ENCODE data around the gene SMCO1.
A peak's percentile ranks its signal among the peaks of the same experiment; 100 is the strongest.
"Not testable (repeated sequence)": the region's sequence is repeated elsewhere in the genome, so short reads cannot be mapped to it uniquely, and the experiment has no call there.

The SMCO1 gene

DNA sequence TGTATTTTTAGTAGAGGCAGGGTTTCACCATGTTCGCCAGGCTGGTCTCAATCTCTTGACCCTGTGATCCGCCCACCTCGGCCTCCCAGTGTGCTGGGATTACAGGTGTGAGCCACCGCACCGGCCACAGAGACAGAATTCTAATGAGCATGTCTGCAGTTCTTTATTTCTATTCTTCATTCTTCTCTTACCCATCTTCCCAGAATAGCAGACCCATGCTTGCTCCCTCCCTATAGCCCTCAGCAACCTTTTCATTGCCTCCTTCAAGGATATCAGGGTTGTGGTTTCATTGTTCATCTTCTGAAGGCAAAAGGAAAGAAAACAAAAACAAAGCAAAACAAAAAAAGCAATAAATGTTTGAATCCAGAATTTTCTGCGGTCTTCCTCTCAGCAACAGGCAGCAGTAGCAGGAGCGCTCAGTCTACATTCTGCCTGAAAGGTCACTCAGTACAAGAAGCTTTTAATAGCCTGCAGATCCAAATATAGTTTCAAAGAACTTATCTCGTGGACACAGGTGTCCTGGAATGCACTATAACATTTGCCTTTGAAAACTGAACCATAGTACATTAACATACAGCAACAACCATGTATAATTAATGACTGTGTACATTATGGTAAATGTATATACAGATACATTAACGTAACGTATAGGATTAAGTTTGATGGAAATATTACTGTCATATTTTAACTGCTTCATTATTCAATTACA, at the start of gene SMCO1:
TSS of gene SMCO1 (minus strand) at position 434 of the 709 bp plus-strand sequence. CDS start at position 297, 137 bp downstream.
- DNase-seq, result no peak

- DNase-seq, result peak; percentile 22
Observed at GRCh38 chr3:196563721-196564225, 48.6 kb upstream of the SMCO1 start.

DNA sequence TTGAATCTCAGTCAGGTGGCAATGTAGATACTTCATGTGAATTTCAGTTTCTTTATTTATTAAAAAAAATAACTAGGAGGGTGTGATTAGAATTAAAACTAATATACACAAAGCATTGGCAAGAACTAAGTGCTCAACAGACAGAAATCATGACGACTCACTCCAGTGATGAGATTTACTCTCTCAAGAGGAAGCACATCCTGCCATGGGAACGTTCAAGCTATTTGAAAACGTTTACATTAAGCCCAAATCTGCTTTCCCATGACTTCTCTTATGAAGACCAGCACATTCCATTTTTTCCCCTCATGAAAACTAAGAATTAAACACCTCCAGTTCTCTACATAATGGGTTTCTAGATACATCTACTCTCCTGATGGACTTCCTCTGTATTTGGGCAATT, 44.7 kb upstream of the SMCO1 start:
- no peak for DNase-seq

GRCh38 chr3:196558476-196558875, 43.3 kb upstream of the SMCO1 start:
- DNase-seq, result no peak

DNA sequence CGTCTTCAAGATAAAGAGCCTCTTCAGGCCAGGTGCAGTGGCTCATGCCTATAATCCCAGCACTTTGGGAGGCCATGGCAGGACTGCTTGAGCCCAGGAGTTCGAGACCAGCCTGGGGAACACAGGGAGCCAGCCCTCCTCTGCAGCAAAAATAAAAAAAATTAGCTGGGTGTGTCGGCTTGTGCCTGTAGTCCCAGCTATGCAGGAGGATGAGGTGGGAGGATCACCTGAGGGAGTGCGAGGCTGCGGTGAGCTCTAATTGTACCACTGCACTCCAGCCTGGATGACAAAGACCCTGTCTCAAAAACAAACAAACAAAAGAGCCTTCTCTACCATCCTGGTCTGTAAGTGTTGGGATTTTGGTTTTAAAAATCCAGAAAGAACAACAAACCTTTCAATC, 42.1 kb upstream of the SMCO1 start:
- DNase-seq, result no peak

- DNase-seq, result no peak
Observed at GRCh38 chr3:196555295-196555694, 40.1 kb upstream of the SMCO1 start.

DNA sequence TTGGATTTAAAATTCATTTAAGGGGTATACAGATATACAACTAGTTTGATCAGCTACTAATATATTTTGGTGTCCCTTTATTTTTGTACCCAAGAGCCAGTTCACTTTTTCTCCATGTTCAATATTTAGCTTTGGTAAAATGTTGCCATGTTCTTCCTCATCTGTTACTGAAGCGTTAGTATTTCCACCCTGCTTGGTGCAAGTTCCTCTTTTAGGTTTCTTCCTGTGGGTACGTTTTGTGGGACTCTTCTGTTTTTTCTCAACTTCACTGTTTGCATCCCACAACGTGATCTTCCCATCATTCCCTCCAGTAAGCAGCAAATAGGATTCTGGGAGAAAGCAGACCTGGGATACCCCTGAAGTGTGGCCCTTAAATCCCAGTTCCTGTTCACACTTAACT, 39.1 kb upstream of the SMCO1 start:
- DNase-seq, result no peak

GRCh38 chr3:196553551-196553950, 38.4 kb upstream of the SMCO1 start:
- DNase-seq, result no peak

GRCh38 chr3:196552253-196552652, 37.1 kb upstream of the SMCO1 start:
- no peak for DNase-seq

DNA sequence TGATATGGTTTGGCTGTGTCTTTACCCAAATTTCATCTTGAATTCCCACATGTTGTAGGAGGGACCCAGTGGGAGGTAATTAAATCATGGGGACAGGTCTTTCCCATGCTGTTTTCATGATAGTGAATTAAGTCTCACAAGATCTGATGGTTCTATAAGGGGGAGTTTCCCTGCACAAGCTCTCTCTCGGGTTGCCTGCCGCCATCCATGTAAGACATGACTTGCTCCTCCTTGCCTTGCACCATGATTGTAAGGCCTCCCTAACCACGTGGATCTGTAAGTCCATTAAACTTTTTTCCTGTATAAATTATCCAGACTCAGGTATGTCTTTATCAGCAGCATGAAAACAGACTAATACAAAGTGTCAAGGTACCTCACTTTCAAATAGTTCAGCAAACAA, 35.0 kb upstream of the SMCO1 start:
- DNase-seq, result not testable (repeated sequence)

DNA sequence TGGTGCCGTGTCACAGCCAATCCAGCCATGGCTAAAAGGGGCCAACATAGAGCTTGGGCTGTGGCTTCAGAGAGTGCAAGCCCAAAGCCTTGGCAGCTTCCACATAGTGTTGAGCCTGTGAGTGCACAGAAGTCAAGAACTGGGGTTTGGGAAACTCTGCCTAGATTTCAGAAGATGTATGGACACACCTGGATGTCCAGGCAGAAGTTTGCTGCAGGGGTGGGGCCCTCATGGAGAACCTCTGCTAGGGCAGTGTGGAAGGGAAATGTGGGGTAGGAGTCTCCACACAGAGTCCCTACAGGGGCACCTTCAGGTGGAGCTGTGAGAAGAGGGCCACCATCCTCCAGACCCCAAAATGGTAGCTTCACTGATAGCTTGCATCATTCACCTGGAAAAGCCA, 34.2 kb upstream of the SMCO1 start:
- DNase-seq, result not testable (repeated sequence)

- no peak for DNase-seq
Observed at GRCh38 chr3:196547067-196547466, 31.9 kb upstream of the SMCO1 start.

- DNase-seq, result no peak
Observed at GRCh38 chr3:196546537-196546936, 31.4 kb upstream of the SMCO1 start.

DNA sequence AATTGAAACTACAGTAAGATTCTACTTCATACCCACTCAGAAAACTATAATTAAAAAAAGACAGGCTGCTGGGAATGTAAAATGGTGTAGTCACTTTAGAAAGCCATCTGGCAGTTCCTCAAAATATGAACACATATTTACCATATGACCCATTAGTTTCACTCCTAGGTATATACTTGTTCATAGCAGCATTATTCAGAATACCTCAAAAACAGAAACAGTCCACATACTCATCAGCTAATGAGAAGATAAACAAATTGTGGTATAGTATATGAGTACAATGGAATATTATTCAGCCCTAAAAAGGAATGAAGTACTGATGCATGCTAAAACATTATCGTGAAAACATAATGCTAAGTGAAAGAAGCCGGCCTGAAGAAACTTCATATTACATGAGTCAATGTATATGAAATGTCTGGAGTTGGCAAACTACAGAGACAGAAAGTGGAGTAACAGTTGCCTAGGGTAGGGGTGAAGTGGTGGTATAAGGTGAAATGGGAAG, 29.4 kb upstream of the SMCO1 start:
- no peak for DNase-seq

GRCh38 chr3:196541684-196542445, 26.7 kb upstream of the SMCO1 start:
- no peak for DNase-seq

DNA sequence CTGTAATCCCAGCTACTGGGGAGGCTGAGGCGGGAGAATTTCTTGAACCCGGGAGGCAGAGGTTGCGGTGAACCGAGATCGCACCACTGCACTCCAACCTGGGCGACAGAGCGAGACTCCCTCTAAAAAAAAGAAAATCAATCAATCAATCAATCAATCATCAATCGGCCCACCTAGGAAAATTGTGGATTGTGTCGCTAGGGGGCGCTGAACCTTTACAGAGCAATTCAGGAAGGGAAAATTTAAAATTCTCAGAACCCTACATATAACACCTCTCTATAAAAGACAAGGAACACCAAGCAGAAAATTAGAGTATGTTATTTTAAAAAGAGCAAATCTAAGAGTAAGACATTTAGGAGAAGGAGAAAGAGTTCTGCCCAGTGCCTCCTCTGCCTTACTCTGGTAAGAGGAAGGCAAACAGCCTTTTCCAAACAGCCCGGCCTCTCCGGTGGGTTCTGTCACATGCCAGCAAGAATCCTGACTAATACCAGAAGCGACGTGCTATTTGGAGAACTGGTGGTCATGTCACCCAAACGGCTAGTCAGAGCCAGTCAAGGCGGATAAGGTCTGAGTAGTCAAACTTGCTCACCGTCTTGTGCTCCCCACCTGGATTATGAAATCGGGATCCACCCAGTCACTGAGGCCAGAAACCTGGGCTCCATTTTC, 22.3 kb upstream of the SMCO1 start:
- DNase-seq, result no peak

DNA sequence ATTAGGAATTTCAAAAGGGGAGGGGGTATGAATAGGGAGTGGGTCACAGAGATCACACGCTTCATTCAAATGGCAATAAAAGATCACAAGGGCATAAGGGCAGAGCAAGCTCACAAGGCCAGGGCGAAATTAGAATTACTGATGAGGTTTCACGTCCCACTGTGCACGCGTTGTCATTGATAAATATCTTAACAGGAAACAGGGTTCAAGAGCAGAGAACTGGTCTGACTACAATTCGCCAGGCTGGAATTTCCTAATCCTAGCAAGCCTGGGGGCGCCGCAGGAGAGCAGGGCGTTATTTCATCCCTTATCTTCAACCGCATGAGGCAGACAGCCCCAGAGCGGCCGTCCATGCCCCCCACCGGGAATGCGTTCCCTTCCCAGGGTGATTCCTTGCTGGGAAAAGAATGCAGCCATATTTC, 18.1 kb upstream of the SMCO1 start:
- no peak for DNase-seq

DNA sequence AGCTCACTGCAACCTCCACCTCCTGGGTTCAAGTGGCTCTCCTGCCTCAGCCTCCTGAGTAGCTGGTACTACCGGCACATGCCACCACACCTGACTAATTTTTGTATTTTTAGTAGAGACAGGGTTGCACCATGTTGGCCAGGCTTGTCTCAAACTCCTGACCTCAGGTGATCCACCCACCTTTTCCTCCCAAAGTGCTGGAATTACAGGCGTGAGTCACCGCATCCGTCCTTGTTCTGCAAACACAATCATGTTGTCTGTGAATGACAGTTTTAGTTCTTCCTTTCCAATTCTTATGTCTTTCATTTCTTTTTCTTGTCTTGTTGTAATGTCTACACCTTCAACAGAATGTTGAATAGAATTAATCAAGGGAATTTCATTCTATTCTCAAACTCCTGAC, 16.3 kb upstream of the SMCO1 start:
- no peak for DNase-seq

DNA sequence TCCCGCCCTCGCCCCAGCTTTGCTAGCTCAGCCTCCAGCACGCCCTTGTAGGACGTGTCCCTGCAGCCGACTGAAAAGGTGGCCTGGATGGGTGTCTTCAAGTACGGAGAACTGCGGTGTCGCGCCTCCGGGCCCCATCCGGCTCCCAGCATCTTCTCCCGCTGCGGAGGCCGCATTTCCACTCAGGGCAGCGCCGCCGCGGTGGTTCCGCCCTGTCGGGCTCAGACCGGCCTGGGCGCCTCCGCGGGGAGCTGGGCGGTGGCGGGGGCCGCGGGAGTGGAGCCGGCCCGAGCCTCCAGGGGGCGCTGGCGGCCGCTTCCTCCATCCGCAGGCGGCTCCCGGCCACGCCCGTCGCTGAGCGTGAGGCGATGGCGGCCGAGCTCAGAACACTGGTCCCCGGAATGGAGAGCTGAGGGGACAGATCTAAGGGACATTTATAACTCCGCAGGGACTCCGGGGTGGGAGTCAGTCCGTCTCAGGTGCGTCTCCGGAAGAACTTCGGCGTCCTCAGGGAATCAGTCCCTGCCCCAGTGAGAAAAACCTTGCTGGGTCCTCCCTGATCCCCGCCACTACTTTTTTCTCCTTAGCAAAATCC, 13.6 kb upstream of the SMCO1 start:
- DNase-seq, result no peak

GRCh38 chr3:196525141-196525540, 10.0 kb upstream of the SMCO1 start:
- DNase-seq, result no peak

- no peak for DNase-seq
Observed at GRCh38 chr3:196524527-196524926, 9.4 kb upstream of the SMCO1 start.

GRCh38 chr3:196523841-196524240, 8.7 kb upstream of the SMCO1 start:
- no peak for DNase-seq

DNA sequence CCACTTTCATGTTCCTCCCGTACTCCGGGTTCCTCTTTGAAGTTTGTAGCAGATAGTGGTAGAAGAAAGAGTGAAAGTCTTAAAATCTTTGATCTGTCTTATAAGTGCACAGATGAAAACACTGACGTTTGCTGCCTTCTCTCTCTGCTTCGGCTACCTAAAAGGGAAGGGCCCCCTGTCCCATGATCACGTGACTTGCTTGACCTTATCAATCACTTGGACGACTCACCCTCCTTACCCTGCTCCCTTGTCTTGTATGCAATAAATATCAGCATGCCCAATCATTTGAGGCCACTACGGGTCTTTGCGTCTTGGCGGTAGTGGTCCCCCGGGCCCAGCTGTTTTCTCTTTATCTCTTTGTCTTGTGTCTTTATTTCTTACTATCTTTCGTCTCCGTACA, 6.1 kb upstream of the SMCO1 start:
- not testable (repeated sequence) for DNase-seq

All from HCEC 1CT (cell line).